ENCODE data around the gene RBM39. TPM values are rescaled to one million over a fixed set of nuclear protein-coding genes. Genes with fewer than 3 reads are reported as not detected.

RBM39 gene
- polyA plus RNA-seq, 1 of the 3 experiments (the other 2 are of a cell fraction): 68.4 TPM

DNA sequence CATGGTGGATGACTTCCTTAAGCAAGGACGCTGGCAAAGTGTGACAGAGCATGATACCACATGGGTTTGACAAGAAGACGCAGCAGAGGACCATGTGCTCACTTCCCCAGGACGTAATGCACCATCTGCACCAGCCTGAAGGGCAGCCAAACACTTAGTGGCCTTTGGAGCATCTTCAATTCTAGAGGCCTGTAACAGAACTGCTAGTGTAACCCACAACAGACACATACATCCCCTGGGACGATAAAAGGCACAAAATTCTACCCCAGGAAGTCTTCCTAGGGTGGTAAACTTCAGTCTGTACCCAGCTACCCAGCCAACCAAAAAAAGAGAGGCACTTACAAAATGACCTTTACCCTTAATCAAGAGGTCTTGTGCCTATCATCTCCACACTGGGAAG, 68.2 kb downstream of the RBM39 start:
- DNase-seq: no peak
- Histone ChIP-seq H2AFZ (ENCODE audit: low read depth) (no peak overlapping the region), H4K20me1 (ENCODE audit: insufficient read depth) (no peaks in the 10 kb centered on the region), H3K79me2 (ENCODE audit: insufficient read depth) (no peaks in the 10 kb centered on the region), H3K4me2 (no peak overlapping the region), H3F3A (replicated peaks; ENCODE audit: insufficient read depth) (no peaks in the 10 kb centered on the region), H3K9me3 (no peaks in the 10 kb centered on the region), H3K27me3 (ENCODE audit: insufficient read depth) (no peaks in the 10 kb centered on the region), H3K4me1 (ENCODE audit: control insufficient read depth in 1 of 2, insufficient read depth in 2 of 2, low read depth in 1 of 2, low read length in 1 of 2) (no peaks in the 10 kb centered on the region), H3K4me3 (ENCODE audit: low read depth in 2 of 2, low read length in 1 of 2) (no peak overlapping the region), H3K27ac (ENCODE audit: low read depth in 2 of 2, low read length in 1 of 2) (no peak overlapping the region), H3K36me3 (replicated peaks in 1 of 2; ENCODE audit: control insufficient read depth in 1 of 2, insufficient read depth in 2 of 2, low read length in 1 of 2) (peaks cover 39 to 44% of the 10 kb centered on the region in 2 experiments), H3K9ac (no peak overlapping the region), H3K9me2 (no peaks in the 10 kb centered on the region)
- ChIA-PET POLR2A (no interaction called here), CTCF (no interaction called here)
- TF ChIP-seq MXI1 (IDR thresholded peaks at IDR 0.05; ENCODE audit: low read depth, low read length) (no peak), FOSL2 (IDR thresholded peaks at IDR 0.05; ENCODE audit: borderline replicate concordance, low read depth) (no peak), RXRA (IDR thresholded peaks at IDR 0.05; ENCODE audit: borderline replicate concordance, low read depth) (no peak), GABPA (IDR thresholded peaks at IDR 0.05; ENCODE audit: low read depth) (no peak), ZBTB33 (IDR thresholded peaks at IDR 0.05; ENCODE audit: borderline replicate concordance, low read depth) (no peak), RFX5 (IDR thresholded peaks at IDR 0.05; ENCODE audit: low read length) (no peak)
- TF ChIP-seq, protein P1, sequence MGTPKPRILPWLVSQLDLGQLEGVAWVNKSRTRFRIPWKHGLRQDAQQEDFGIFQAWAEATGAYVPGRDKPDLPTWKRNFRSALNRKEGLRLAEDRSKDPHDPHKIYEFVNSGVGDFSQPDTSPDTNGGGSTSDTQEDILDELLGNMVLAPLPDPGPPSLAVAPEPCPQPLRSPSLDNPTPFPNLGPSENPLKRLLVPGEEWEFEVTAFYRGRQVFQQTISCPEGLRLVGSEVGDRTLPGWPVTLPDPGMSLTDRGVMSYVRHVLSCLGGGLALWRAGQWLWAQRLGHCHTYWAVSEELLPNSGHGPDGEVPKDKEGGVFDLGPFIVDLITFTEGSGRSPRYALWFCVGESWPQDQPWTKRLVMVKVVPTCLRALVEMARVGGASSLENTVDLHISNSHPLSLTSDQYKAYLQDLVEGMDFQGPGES (IDR thresholded peaks at IDR 0.05; ENCODE audit: low read depth, low read length): no peak
- TF ChIP-seq, protein P2, sequence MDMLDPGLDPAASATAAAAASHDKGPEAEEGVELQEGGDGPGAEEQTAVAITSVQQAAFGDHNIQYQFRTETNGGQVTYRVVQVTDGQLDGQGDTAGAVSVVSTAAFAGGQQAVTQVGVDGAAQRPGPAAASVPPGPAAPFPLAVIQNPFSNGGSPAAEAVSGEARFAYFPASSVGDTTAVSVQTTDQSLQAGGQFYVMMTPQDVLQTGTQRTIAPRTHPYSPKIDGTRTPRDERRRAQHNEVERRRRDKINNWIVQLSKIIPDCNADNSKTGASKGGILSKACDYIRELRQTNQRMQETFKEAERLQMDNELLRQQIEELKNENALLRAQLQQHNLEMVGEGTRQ (IDR thresholded peaks at IDR 0.05; ENCODE audit: borderline replicate concordance, low read depth, low read length): no peak
- TF ChIP-seq, protein P3, sequence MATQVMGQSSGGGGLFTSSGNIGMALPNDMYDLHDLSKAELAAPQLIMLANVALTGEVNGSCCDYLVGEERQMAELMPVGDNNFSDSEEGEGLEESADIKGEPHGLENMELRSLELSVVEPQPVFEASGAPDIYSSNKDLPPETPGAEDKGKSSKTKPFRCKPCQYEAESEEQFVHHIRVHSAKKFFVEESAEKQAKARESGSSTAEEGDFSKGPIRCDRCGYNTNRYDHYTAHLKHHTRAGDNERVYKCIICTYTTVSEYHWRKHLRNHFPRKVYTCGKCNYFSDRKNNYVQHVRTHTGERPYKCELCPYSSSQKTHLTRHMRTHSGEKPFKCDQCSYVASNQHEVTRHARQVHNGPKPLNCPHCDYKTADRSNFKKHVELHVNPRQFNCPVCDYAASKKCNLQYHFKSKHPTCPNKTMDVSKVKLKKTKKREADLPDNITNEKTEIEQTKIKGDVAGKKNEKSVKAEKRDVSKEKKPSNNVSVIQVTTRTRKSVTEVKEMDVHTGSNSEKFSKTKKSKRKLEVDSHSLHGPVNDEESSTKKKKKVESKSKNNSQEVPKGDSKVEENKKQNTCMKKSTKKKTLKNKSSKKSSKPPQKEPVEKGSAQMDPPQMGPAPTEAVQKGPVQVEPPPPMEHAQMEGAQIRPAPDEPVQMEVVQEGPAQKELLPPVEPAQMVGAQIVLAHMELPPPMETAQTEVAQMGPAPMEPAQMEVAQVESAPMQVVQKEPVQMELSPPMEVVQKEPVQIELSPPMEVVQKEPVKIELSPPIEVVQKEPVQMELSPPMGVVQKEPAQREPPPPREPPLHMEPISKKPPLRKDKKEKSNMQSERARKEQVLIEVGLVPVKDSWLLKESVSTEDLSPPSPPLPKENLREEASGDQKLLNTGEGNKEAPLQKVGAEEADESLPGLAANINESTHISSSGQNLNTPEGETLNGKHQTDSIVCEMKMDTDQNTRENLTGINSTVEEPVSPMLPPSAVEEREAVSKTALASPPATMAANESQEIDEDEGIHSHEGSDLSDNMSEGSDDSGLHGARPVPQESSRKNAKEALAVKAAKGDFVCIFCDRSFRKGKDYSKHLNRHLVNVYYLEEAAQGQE (IDR thresholded peaks at IDR 0.05; ENCODE audit: low read depth, low read length): no peak
- WGBS (ENCODE audit: low lambda C conversion rate): 93% methylated on average over 3 of the region's 4 CpGs

All from SK-N-SH (cell line).